ENCODE measurements around the gene ICA1. TPM values are rescaled to one million over a fixed set of nuclear protein-coding genes. Genes with fewer than 3 reads are reported as not detected.

The ICA1 gene
- total and polyA plus RNA-seq, 2 experiments from 2014 or later = 45.2 to 83.7 TPM

GRCh38 chr7:8209353-8209752, 52.6 kb downstream of the ICA1 start (continued):
- TF ChIP-seq, protein P1, sequence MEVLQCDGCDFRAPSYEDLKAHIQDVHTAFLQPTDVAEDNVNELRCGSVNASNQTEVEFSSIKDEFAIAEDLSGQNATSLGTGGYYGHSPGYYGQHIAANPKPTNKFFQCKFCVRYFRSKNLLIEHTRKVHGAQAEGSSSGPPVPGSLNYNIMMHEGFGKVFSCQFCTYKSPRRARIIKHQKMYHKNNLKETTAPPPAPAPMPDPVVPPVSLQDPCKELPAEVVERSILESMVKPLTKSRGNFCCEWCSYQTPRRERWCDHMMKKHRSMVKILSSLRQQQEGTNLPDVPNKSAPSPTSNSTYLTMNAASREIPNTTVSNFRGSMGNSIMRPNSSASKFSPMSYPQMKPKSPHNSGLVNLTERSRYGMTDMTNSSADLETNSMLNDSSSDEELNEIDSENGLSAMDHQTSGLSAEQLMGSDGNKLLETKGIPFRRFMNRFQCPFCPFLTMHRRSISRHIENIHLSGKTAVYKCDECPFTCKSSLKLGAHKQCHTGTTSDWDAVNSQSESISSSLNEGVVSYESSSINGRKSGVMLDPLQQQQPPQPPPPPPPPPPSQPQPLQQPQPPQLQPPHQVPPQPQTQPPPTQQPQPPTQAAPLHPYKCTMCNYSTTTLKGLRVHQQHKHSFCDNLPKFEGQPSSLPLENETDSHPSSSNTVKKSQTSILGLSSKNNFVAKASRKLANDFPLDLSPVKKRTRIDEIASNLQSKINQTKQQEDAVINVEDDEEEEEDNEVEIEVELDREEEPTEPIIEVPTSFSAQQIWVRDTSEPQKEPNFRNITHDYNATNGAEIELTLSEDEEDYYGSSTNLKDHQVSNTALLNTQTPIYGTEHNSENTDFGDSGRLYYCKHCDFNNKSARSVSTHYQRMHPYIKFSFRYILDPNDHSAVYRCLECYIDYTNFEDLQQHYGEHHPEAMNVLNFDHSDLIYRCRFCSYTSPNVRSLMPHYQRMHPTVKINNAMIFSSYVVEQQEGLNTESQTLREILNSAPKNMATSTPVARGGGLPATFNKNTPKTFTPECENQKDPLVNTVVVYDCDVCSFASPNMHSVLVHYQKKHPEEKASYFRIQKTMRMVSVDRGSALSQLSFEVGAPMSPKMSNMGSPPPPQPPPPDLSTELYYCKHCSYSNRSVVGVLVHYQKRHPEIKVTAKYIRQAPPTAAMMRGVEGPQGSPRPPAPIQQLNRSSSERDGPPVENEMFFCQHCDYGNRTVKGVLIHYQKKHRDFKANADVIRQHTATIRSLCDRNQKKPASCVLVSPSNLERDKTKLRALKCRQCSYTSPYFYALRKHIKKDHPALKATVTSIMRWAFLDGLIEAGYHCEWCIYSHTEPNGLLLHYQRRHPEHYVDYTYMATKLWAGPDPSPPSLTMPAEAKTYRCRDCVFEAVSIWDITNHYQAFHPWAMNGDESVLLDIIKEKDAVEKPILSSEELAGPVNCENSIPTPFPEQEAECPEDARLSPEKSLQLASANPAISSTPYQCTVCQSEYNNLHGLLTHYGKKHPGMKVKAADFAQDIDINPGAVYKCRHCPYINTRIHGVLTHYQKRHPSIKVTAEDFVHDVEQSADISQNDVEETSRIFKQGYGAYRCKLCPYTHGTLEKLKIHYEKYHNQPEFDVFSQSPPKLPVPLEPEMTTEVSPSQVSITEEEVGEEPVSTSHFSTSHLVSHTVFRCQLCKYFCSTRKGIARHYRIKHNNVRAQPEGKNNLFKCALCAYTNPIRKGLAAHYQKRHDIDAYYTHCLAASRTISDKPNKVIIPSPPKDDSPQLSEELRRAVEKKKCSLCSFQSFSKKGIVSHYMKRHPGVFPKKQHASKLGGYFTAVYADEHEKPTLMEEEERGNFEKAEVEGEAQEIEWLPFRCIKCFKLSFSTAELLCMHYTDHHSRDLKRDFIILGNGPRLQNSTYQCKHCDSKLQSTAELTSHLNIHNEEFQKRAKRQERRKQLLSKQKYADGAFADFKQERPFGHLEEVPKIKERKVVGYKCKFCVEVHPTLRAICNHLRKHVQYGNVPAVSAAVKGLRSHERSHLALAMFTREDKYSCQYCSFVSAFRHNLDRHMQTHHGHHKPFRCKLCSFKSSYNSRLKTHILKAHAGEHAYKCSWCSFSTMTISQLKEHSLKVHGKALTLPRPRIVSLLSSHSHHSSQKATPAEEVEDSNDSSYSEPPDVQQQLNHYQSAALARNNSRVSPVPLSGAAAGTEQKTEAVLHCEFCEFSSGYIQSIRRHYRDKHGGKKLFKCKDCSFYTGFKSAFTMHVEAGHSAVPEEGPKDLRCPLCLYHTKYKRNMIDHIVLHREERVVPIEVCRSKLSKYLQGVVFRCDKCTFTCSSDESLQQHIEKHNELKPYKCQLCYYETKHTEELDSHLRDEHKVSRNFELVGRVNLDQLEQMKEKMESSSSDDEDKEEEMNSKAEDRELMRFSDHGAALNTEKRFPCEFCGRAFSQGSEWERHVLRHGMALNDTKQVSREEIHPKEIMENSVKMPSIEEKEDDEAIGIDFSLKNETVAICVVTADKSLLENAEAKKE (CRISPR knock-in tag; IDR thresholded peaks at IDR 0.05) = no peak
- no peak for TF ChIP-seq EZH2phosphoT487 (IDR thresholded peaks at IDR 0.05; ENCODE audit: unreplicated experiment)

GRCh38 chr7:8208816-8209215, 53.2 kb downstream of the ICA1 start:
- 0 out of 2 replicates have a peak, but pooled peaks cover 2% of the 10 kb centered on the region for H3F3A ChIP-seq (replicated peaks; ENCODE audit: low read depth)
- no peaks in the 10 kb centered on the region for H3K9me3 Mint-ChIP-seq
- DNase-seq (ENCODE audit: low spot score) = no peak
- H3K4me1 ChIP-seq (ENCODE audit: insufficient read depth) = peaks cover 56% of the 10 kb centered on the region
- no peaks in the 10 kb centered on the region for H3K36me3 ChIP-seq (ENCODE audit: insufficient read depth)
- H3K79me2 ChIP-seq (replicated peaks; ENCODE audit: insufficient read depth) = no peaks in the 10 kb centered on the region
- H3K36me3 Mint-ChIP-seq (ENCODE audit: low read depth) = peaks cover 4% of the 10 kb centered on the region; the same call in 2 of the 3 replicates
- peak overlapping the region; percentile 37 for H3K4me2 ChIP-seq
- H3K27me3 ChIP-seq (ENCODE audit: insufficient read depth) = no peaks in the 10 kb centered on the region
- H3K27me3 Mint-ChIP-seq (ENCODE audit: insufficient read depth, low read depth, poor library complexity) = peaks cover 13% of the 10 kb centered on the region
- peaks cover 57% of the 10 kb centered on the region for H3K4me1 Mint-ChIP-seq
- 0 out of 2 replicates have a peak, but pooled peaks cover 7% of the 10 kb centered on the region for H3K9me2 ChIP-seq (ENCODE audit: insufficient read depth)
- H3K4me3 ChIP-seq = no peak overlapping the region
- no peak overlapping the region for H3K4me3 Mint-ChIP-seq
- H3K27ac Mint-ChIP-seq = 0 out of 2 replicates have a peak overlapping the region, but pooled peaks have one; percentile 20
- ATAC-seq = no peak
- H2AFZ ChIP-seq = no peak overlapping the region
- no peaks in the 10 kb centered on the region for H4K20me1 ChIP-seq (replicated peaks; ENCODE audit: insufficient read depth)
- H3K27ac ChIP-seq (ENCODE audit: low read depth) = peak overlapping the region; percentile 41; the same call in 1 of the 2 replicates
- TF ChIP-seq JUNB (IDR thresholded peaks at IDR 0.05; ENCODE audit: unreplicated experiment) (no peak), REST (IDR thresholded peaks at IDR 0.05; ENCODE audit: unreplicated experiment) (no peak), STAT1 (IDR thresholded peaks at IDR 0.05; ENCODE audit: unreplicated experiment) (no peak), ZNF114 (CRISPR knock-in tag; IDR thresholded peaks at IDR 0.05) (no peak), POLR2AphosphoS5 (IDR thresholded peaks at IDR 0.05; ENCODE audit: low read depth) (no peak), EZH2 (IDR thresholded peaks at IDR 0.05; ENCODE audit: low read depth, unreplicated experiment) (no peak), ZNF331 (CRISPR knock-in tag; IDR thresholded peaks at IDR 0.05; ENCODE audit: low read depth) (no peak), EZH2phosphoT487 (IDR thresholded peaks at IDR 0.05; ENCODE audit: unreplicated experiment) (no peak)
- TF ChIP-seq, protein P2, sequence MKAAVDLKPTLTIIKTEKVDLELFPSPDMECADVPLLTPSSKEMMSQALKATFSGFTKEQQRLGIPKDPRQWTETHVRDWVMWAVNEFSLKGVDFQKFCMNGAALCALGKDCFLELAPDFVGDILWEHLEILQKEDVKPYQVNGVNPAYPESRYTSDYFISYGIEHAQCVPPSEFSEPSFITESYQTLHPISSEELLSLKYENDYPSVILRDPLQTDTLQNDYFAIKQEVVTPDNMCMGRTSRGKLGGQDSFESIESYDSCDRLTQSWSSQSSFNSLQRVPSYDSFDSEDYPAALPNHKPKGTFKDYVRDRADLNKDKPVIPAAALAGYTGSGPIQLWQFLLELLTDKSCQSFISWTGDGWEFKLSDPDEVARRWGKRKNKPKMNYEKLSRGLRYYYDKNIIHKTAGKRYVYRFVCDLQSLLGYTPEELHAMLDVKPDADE (IDR thresholded peaks at IDR 0.05) = no peak
